Activated CD4-positive, alpha-beta T cell treated with anti-CD3 and anti-CD28 coated beads for 1 hour (primary cell): ENCODE data around the gene UBR7.
"Not testable (repeated sequence)": the region's sequence is repeated elsewhere in the genome, so short reads cannot be mapped to it uniquely, and the experiment has no call there.

Source experiments
- DNase-seq: peaks from one replicate; pipeline ENCODE4 v3.0.0-alpha.2; 2020

The UBR7 gene

GRCh38 chr14:93206793-93207467 lies at the start of gene UBR7, which contains the start of gene GON7:
Gene UBR7 (plus strand): TSS chr14:93207256. CDS start chr14:93207292, 36 bp downstream.
Gene GON7 (minus strand): TSS chr14:93207065. CDS start chr14:93207037, 28 bp downstream.
- DNase-seq, result peak; percentile 71

- DNase-seq, result not testable (repeated sequence)
Measured at GRCh38 chr14:93158349-93158748, 48.7 kb upstream of the UBR7 start.

- not testable (repeated sequence) for DNase-seq
Measured at GRCh38 chr14:93159625-93160352, 47.3 kb upstream of the UBR7 start.

- DNase-seq, result no peak
Measured at GRCh38 chr14:93160353-93160801, 46.7 kb upstream of the UBR7 start.

- DNase-seq, result no peak
Measured at GRCh38 chr14:93161411-93161940, 45.6 kb upstream of the UBR7 start.

- DNase-seq, result no peak
Measured at GRCh38 chr14:93163564-93163963, 43.5 kb upstream of the UBR7 start.

GRCh38 chr14:93165271-93166265 lies 41.5 kb upstream of the UBR7 start:
- DNase-seq, result not testable (repeated sequence)

GRCh38 chr14:93168610-93169009 lies 38.4 kb upstream of the UBR7 start:
- not testable (repeated sequence) for DNase-seq

GRCh38 chr14:93169619-93170018 lies 37.4 kb upstream of the UBR7 start:
- DNase-seq, result not testable (repeated sequence)

GRCh38 chr14:93170141-93170540 lies 36.9 kb upstream of the UBR7 start:
- DNase-seq, result not testable (repeated sequence)

- no peak for DNase-seq
Measured at GRCh38 chr14:93171376-93171775, 35.7 kb upstream of the UBR7 start.

GRCh38 chr14:93173943-93174395 lies 33.1 kb upstream of the UBR7 start:
- no peak for DNase-seq

- DNase-seq, result not testable (repeated sequence)
Measured at GRCh38 chr14:93174731-93175130, 32.3 kb upstream of the UBR7 start.

GRCh38 chr14:93175492-93175891 lies 31.6 kb upstream of the UBR7 start:
- no peak for DNase-seq

GRCh38 chr14:93183596-93184317 lies 23.3 kb upstream of the UBR7 start:
- DNase-seq, result no peak

- DNase-seq, result peak; percentile 86
Measured at GRCh38 chr14:93184391-93185348, 22.4 kb upstream of the UBR7 start, which contains the start of the genes LYSET and MOAP1. Gene LYSET (plus strand): TSS chr14:93185317. CDS start chr14:93185406, 89 bp downstream. Gene MOAP1 (minus strand): TSS chr14:93184897. CDS start chr14:93184242, 655 bp downstream.

- no peak for DNase-seq
Measured at GRCh38 chr14:93185349-93185720, 21.7 kb upstream of the UBR7 start.

GRCh38 chr14:93186466-93186865 lies 20.6 kb upstream of the UBR7 start:
- no peak for DNase-seq

GRCh38 chr14:93186956-93187355 lies 20.1 kb upstream of the UBR7 start:
- no peak for DNase-seq

GRCh38 chr14:93195316-93195999 lies 11.6 kb upstream of the UBR7 start:
- no peak for DNase-seq
